Testis (tissue), 2 donors: ENCODE measurements around the gene PLAGL1.

Source experiments
- CTCF ChIP-seq, 3 experiments: fragments of 450-650 bp in 2 of 3; fragments of 200-600 bp in 1 of 3; sonication (generic) in 1 of 3; IDR thresholded peaks; one replicate each; pipeline ENCODE4 v1.5.1; 2016 to 2019; ENCODE audit warnings: antibody characterized with exemption in 3 of 3, mild to moderate bottlenecking in 2 of 3, moderate library complexity in 1 of 3
- POLR2A ChIP-seq: fragments of 450-650 bp; IDR thresholded peaks from one replicate; pipeline ENCODE4 v1.6.1; 2017; ENCODE audit warnings: antibody characterized with exemption, mild to moderate bottlenecking, moderate library complexity

- no peak for TF ChIP-seq CTCF (IDR thresholded peaks at IDR 0.05)
- no peak for TF ChIP-seq POLR2A
Observed at GRCh38 chr6:144036835-144037195, 28.8 kb upstream of the PLAGL1 start.
